GM11168 (cell line): ENCODE results near the gene C5orf58.

ENCODE experiments used
- in situ Hi-C: fragments of 300-500 bp; cut with MboI; formaldehyde crosslinking; loops from one replicate; pipeline ENCODE4 v1.12.0; 2022; ENCODE audit warnings: low sequenced_read_pairs; ENCODE audit not compliant: unreplicated experiment

Gene C5orf58

DNA sequence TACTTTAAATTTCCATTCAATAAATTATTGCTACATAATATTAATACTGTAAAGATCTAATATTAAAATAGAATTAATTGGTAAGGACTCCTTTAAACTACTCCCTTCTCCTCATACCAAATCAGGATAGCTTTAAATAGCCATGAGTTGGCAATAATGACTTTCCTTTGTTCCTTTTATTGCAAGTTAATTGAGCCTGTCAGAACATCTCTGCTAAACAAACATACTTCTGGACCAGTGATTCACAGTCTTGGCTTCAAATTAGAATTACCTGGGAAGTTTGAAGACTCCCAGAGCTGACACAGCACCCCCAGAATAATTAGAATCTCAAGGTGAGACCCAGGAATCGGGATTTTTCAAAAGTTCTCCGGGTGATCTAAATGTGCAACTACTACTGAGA lies 18.7 kb downstream of the C5orf58 start:
- in situ Hi-C loops = loop anchor here (25.0 kb wide), 1 partner anchor 361 kb away; no protein-coding TSS in a partner anchor

- in situ Hi-C loops = loop anchor here (25.0 kb wide), 1 partner anchor 360 kb away; no protein-coding TSS in a partner anchor
Measured at GRCh38 chr5:170252109-170252508, 19.3 kb downstream of the C5orf58 start.

- in situ Hi-C loops = loop anchor here (25.0 kb wide), 1 partner anchor 359 kb away; no protein-coding TSS in a partner anchor
Measured at GRCh38 chr5:170252720-170253350, 20.1 kb downstream of the C5orf58 start.

DNA sequence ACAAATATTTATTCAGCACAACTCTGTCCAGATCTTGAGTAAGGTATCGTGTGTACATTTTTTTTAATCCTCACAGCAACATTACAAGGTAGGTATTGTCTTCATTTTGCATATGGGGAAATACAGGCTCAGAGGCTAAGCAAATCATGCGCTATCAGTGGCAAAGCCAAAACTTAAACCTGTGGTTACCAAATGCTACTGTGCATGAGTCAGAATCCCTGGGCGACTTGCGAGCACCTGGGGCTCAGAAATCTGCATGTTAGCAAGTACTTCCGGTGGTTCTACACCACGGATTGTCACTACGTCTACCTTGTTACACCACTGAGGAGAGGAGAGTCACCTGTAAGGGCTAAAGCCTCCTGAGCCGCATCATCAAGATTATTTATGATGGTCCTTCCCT lies 21.3 kb downstream of the C5orf58 start:
- in situ Hi-C loops = loop anchor here (25.0 kb wide), 1 partner anchor 358 kb away; no protein-coding TSS in a partner anchor

- in situ Hi-C loops = loop anchor here (25.0 kb wide), 1 partner anchor 356 kb away; no protein-coding TSS in a partner anchor
Measured at GRCh38 chr5:170256571-170256970, 23.8 kb downstream of the C5orf58 start.

GRCh38 chr5:170257370-170257769 lies 24.6 kb downstream of the C5orf58 start:
- in situ Hi-C loops = loop anchor here (25.0 kb wide), 1 partner anchor 355 kb away; no protein-coding TSS in a partner anchor

DNA sequence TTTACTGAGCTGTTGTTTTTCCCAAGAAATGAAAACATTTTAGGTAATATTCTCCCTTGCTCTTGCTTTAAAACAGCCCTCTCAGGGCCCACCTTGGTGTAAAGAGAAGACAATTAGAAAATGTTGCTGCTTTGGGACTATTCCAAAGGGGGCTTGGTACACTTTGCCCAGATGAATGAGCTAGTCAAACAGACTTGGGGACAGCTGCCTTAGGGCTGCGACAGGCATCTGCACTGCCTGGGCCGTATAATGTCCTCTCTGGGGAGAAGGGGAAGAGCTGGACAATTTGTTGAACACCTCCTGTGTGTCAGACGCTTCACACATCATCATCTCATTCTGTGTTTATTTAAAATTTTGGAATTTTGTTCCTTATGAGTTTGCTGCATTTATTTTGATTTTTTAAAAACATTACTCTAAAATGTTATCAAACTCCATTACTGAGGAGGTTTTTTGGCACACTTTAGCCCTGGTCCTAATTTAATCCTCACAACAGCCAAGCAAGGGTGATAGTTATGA lies 28.8 kb downstream of the C5orf58 start:
- in situ Hi-C loops = loop anchor here (25.0 kb wide), 1 partner anchor 351 kb away; no protein-coding TSS in a partner anchor

DNA sequence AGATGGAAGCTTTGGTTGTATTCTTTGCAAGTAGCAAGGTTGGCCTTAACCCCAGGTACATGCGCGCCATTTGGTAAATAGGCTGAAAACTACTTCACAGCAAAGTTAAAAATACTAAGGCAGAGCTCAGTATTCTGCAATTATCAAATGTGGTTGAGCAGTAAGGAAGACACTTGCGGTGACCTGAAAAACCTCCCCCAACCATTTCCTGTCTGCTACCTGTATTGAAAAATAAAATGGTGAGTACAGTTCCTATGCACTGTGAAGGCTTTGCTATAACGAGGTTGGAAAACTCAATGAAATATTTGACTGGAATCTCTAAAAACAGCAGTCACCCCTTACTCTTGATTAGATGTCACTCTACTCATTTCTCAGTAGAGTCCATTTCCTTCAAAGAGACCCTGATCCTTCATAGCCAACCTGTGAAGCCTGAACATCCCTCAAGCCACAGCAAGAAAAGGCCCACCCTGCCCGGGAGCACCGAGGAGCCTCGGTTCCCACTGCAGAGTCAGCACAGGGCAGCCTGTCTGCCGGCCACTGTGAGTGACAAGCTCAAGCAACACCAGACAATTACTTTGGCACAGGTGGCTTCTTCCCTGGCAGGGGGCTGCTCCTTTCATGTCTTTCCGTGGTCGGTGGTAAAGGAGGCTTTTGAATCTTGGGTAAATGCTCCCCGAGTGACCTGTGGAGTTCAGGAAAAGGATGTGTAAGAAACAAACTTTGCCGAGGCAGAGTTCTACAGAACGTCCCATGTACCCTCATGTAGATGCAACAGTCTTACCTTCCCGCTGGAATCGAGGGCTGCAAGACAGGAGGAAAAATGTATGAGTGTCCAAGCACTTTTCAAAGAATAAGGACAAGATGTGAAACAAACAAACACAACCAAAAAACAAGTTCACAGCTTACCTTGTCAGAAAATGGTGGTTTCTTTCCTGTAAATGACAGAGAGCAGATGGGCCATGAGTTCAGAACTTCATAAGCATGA lies 29.6 kb downstream of the C5orf58 start:
- in situ Hi-C loops = loop anchor here (25.0 kb wide), 1 partner anchor 350 kb away; no protein-coding TSS in a partner anchor

DNA sequence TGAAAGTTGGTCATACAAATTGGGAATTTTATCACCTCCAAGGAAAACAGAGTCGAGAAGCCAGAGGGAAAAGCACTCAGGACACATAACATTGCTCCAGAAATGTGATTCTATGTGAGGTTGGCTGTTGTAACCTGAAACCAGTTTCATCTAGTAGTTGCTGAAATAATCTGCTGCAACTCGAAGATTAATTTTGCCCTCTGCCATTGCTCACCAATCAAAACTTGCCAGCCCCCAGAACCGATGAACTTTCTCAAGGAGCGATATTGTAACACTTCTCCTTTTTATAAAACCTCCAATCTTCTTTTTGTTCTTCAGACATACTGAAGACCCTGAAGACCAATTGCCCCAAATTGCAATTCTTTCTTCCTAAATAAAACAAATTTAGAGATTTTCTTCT lies 31.1 kb downstream of the C5orf58 start:
- in situ Hi-C loops = loop anchor here (25.0 kb wide), 1 partner anchor 348 kb away; no protein-coding TSS in a partner anchor

- in situ Hi-C loops = loop anchor here (25.0 kb wide), 1 partner anchor 347 kb away; no protein-coding TSS in a partner anchor
Measured at GRCh38 chr5:170265522-170265921, 32.7 kb downstream of the C5orf58 start.

DNA sequence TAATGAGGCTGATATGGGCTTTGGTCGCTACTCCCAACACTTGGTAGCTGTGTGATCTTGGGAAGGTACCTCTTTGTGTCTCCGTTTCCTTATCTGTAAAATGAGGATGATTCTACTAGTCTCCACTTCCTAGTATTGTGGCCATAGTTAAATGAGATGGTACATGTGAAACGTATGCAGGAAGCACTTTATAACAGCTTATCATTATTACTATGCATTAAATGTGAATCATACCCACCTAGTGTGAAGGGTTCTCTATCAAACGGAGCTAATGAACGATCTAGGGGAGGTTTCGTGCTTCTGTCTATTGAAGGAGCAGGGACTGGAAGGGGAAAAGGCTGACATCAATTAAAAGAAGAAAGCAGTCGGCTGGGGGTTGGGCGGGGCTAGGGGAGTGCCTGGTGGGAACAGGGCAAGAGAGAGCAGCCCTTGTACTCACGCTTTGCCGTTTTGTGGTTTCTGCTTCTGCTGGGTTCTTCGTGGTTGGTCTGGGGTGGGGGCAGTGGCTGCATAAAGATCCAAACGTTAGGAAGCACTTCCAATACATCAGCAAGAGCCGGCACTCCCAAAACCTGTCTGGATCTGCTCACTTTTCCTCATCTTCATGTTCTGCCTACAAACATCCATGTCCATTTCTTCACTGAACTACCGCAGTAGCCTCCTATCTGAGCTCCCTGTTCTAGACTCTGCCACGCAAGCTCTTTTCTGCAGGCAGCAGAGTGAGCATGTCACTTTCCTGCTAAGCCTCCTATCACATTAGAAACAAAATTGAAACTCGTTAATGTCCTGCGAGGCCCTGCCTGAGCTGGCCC lies 34.0 kb downstream of the C5orf58 start:
- in situ Hi-C loops = loop anchor here (25.0 kb wide), 1 partner anchor 346 kb away; no protein-coding TSS in a partner anchor

- in situ Hi-C loops = loop anchor here (25.0 kb wide), 1 partner anchor 345 kb away; no protein-coding TSS in a partner anchor
Measured at GRCh38 chr5:170267431-170268152, 34.8 kb downstream of the C5orf58 start.

DNA sequence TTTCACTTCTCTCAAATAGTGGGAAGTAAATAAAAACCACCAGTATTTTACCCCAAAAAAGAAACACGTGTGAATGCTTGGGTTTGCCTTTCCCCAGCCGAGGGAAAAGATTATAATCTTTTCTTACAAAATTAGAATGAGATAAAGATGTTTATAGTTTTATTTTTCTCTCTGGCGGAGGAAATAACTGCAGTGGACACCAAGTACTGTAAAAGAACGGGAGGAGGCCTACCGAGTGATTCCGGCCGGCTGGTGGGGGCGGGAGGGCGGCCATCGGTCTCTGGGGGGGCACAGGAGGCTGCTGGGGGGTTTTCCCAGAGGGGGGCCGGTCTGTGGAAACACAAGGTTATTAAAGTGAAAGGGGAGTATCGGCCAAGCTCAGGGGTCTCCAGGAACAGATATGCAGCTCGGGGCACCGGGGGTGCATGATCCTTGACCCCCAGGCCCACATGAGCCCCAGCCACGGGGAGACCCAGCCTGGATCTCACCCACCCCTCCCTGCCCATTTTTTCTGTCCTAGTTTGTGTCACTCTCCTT lies 35.4 kb downstream of the C5orf58 start:
- in situ Hi-C loops = loop anchor here (25.0 kb wide), 1 partner anchor 344 kb away; no protein-coding TSS in a partner anchor

GRCh38 chr5:170268884-170269283 lies 36.1 kb downstream of the C5orf58 start:
- in situ Hi-C loops = loop anchor here (25.0 kb wide), 1 partner anchor 343 kb away; no protein-coding TSS in a partner anchor

- in situ Hi-C loops = loop anchor here (25.0 kb wide), 1 partner anchor 343 kb away; no protein-coding TSS in a partner anchor
Measured at GRCh38 chr5:170269579-170269978, 36.8 kb downstream of the C5orf58 start.

DNA sequence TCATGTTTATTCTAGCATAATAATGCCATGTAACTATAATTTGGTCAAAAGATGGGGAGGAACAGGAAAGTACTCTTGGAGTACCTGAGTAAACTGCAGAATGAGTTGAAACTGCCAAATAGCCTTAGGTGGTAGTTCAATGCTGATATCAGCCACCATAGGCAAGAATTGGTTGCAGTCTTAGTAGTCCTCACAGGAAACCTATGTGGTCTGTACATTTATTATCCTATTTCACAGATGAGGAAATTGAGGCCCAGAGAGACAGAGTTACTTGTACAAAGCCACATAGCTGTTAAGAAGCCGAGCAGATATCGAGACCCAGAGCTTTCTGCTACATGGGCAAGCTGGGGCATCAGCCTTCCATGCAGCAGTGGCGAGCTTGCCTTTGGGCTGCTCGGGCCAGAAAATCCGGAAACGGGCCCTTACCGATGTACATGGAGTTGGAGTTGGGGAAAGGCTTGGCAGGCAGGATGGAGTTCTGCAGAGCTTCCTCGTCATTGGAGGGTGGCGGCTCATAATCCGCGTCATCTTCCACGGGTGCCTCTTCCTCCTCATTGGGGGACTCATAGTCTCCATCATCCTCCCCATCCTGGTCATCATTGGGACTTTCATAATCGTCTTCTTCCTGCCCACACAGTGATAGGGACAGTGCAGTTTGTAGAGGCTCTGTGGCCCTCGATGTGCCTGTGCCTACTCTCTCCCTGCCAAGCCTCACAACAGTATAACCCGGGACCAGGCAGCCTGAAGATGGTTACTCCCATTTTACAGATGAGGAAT lies 37.7 kb downstream of the C5orf58 start:
- in situ Hi-C loops = loop anchor here (5.0 to 25.0 kb wide), 2 partner anchors 67 to 342 kb away; no protein-coding TSS in a partner anchor

GRCh38 chr5:170273968-170274710 lies 41.4 kb downstream of the C5orf58 start:
- in situ Hi-C loops = loop anchor here (5.0 to 25.0 kb wide), 2 partner anchors 63 to 338 kb away; no protein-coding TSS in a partner anchor
